Activated T-helper 1 cell treated with Interleukin-2 at 50 U/mL for 16 hours (primary cell): Measurements from ENCODE around the gene OPHN1.

ENCODE experiments used
- DNase-seq: peaks from one replicate; pipeline ENCODE4 v3.0.0-alpha.2; 2020; ENCODE audit warnings: low read depth

The OPHN1 gene

DNA sequence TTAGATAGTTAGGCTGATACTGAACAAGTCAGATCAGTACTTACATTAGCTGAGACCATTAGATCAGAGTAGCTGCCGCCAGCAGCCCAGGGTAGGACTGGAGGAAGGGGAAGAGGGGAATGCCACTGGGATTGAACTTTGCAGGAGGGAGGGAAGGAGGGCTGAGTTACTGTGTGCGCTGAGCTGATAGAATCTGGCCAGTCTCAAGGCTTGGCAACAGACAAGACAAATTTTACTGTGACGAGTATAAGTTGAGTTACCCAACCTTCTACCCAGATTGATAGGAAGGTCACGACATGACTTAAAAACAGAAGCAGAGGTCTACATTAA, 372.1 kb downstream of the OPHN1 start:
- no peak for DNase-seq

DNA sequence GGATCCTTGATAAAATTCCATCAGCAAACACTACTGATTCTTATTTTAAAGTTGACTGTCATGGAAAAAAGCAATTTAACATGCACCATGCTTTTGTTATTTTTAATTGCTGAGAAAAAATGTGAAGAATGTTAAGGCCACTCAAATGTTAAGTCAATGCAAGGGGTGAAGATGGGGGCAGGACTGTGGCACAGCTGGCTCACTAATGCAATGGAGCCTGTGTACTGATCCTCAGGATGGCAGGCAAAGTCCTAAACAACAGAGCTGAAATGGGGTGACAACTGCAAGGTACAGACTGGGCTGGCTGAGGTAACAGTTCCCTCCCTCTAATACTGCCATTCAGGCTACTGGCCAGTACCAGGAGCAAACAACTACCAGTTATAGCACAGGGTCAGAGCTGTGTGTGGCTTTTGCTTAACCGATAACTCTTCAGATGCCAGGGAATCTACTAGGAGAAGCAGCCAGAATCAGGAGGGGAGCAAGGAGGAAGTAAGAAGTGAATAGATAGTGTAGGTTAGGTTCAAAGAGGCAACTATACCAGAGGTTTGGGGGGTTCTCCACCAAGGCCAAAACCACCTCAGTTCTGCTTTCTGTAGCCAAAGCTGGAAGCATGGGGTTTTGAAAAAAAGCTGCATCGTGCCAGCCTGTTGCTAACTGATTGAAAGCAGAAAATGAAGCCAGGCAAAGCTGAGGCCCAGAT, 372.6 kb downstream of the OPHN1 start:
- DNase-seq = no peak

DNA sequence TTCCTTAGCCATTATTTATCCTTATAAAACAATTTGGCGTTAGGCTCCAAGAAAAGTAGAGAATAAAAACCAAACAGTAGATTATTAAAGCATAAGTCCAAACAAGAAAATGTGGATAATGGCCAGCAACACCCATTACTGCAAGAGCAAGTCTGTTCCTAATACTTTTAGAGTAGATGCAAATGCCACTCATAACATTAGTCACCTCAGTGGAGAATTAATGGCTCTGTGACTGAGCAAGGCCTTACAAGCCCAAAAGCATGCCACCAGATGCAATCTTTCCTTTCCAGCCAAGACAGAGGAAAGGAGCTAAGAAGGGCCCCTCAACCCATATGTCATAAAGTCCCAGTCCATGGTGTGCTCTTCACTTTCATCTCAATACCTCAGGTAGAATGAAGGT, 373.8 kb downstream of the OPHN1 start:
- no peak for DNase-seq

GRCh38 chrX:68049466-68049865, 383.8 kb downstream of the OPHN1 start:
- DNase-seq = no peak

GRCh38 chrX:68048774-68049173, 384.5 kb downstream of the OPHN1 start:
- DNase-seq = no peak

GRCh38 chrX:68045008-68045577, 388.2 kb downstream of the OPHN1 start:
- no peak for DNase-seq

GRCh38 chrX:68043713-68044438, 389.4 kb downstream of the OPHN1 start:
- no peak for DNase-seq

DNA sequence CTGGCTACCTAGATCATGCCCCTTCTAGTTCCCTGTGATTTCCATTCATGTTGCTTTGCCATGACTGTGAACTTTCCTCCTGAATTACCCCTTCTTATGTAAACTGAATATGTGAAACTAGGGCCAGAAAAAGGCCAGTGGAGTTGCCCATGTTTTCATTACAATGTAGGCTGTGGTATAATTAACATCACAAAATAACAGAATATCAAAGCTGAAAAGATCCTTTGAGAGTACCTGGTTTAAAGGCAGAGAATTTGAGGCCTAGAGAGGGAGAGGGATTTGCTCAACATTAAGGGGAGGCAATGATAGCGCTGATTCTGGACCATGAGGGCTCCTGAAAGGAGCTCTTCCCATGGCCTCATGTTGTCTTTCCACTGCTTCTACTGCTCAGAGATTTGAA, 392.2 kb downstream of the OPHN1 start:
- DNase-seq = no peak

GRCh38 chrX:68018248-68019203, 414.8 kb downstream of the OPHN1 start:
- DNase-seq = no peak

DNA sequence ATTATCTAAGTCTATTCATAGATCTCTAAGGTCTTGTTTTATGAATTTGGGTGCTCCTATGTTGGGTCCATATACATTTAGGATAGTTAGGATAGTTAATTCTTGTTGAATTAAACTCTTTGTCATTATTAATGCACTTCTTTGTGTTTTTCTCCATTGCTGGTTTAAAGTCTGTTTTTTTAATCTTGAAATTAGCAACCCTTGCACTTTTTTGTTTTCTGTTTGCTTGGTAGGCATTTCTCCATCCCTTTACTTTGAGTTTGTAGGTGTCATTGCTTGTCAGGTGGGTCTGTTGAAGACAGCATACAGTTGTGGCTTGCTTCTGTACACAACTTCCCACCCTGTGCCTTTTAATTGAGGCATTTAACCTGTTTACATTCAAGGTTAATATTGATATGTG, 434.8 kb downstream of the OPHN1 start:
- no peak for DNase-seq
